DMS79 treated with DMSO at 0.1 percent for 48 hours (cell line): Measurements from ENCODE around the gene INSR.
A peak's percentile ranks its signal among the peaks of the same experiment; 100 is the strongest.
"Not testable (repeated sequence)": the region's sequence is repeated elsewhere in the genome, so short reads cannot be mapped to it uniquely, and the experiment has no call there.

Experiments used
- DNase-seq: peaks from one replicate; lab custom pipeline; 2025; lab: John Stamatoyannopoulos, UW

INSR gene

DNA sequence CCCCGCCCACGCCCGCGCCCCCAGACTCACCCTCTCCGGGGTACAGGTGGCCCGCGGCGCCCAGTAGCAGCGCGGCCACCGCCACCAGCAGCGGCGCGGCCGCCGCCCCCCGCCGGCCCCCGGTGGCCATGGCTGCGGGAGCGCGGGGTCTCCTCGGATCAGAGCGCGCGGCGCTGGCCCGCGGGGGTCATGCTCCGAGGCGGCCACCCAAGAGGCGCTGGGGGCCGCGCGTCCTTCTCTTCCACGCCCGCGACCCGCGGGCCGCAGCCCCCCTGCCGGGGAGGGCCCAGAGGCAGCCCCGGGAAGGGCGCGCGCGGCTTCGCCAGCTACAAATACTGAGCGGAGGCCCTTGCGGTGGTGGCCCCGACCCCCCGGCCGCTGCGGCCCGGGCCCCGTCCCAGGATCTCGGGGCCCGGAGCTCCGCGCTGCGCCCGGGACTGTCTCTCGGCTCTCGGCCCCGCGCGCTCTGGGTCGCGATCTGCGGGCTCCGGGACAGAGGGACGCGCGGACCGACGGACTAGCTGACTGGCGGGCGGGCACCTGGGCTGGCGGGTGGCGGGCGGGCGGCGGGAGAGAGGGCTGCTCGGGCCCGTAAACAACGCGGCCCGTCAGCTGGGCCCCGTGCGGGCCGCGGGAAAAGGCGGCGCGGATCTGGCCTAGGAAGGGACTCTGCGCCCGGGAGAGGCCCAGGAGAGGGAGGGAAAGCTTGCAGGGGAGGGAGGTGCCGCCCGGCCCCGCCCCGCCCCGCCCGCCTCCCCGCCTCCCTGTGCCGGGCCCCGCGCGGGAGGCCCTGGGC lies at the start of gene INSR:
INSR (minus strand) TSS at position 653 of the 796 bp plus-strand sequence; CDS start at position 130, 523 bp downstream.
- DNase-seq: peak; percentile 70

GRCh38 chr19:7342143-7342542 lies 47.9 kb upstream of the INSR start:
- DNase-seq: no peak

- DNase-seq: peak; percentile 71
Measured at GRCh38 chr19:7340959-7341837, 47.0 kb upstream of the INSR start.

DNA sequence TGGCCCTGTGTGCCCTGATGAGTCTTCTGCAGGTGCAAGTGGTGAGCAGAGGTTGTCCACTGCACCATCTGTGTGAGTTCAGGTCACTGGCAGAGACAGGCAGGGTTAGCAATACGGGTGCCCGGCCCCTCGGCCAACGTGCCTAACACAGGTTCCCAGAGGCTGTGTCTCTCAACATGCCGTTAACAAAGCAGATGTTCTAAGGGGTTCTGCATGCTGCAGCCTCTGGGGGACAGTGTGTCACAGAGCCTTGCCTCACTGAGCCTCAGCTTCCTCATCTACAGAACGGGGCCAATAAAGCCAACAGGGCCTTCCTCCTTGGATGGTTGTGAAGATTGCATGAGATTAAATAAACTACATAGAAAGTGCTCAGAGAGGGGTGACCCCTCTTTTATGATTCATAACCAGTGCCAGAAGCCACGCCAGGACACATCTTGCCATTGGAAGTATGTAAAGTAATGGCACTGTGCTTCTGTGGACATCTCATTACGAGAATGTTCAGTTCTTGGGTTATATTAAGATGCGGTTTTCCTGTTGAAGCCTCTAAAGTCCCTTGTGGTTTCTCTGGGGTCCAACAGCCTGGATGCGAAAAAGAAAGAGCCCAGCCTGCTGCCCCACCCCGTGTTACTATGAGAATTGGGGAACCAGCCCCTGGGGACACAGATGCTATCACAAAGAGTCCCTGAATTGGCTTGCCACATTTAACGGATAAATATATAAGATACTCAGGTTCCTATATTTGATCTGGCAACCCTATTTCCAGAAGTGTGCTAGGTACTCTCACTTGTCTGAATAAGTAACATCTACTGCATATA lies 43.4 kb upstream of the INSR start:
- DNase-seq: no peak

DNA sequence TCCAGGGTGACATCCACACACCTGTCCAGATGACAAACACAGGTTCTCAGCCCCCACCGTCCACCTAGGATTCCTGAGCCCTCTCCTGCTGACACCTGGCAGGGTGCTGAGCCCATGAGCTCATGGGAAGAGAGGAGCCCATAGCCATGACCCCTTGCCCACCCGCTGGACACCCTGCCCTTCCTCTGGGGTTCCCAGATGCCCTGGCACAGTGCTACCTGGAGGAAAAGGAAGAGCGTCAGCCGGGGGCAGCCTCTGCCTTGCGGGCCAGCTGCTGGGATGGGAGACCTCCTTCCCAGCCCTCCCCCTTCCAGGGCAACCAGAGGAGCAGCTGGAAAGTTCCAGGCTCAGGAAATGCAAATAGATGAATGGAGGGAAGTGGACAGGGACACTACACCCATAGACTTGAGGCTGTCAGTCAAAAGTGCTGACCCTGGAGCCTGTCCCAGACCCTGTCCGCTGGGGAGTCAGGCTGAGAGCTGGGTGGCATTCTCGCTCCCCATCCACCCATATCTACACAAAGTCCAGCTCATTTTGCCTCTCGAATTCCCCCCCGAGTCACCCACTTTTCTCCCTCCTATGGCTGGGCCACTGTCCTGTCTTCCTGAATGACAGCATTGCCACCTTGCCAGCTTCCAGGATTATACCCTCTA lies 42.2 kb upstream of the INSR start:
- DNase-seq: no peak

DNA sequence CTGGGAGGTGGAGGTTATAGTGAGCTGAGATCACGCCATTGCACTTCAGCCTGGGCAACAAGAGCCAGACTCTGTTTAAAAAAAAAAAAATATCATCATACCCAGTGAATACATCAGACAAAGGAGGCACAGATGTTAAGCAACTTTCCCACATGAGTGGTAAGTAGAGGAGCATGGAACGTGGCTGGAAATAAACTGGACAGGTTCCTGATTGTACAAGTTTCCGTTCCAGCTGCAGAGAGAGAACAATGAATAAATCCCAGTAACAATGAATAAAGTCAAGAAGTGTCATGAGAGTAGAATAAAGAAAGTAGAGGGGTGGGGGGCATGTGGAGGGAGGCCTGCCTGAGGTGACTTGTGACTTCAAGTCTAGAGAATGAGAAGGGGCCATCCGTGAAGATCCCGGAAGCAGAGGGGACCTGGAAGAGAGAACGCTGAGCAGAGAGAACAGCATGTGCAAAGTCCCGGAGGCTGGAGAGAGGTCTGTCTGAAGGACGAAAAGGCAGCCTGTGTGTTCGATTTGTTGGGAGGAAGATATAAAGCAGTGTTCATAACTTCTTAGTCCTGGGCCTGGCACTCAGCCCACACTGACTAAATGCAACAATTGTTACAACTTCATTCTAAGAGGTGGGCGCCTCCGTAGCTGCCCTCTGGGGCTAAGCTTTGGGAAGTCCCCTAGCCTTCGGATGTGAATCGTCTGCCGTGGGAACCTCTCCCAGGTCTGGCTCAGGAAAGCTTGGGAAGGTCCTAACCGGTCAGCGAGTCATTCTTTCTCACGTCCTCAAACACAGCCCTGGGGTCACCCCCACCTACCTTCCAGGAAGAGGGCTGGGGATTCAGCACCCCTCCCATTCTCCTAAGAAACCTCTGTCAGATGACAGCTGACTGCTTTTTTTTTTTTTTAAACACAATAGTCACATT lies 39.2 kb upstream of the INSR start:
- DNase-seq: no peak

DNA sequence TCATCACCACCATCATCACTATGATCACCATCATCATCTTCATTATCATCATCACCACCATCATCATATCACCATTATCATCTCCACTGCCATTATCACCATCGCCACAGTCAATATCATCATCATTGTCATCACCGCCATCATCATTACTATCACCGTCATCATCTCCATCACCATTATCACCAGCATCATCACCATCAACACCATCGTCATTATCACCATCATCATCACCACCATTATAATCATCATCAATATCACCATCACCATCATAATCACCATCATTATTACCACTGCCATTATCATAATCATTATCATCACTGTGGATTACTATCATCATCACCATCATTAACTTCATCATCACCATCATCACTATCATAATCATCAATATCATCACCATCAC lies 37.2 kb upstream of the INSR start:
- DNase-seq: no peak

DNA sequence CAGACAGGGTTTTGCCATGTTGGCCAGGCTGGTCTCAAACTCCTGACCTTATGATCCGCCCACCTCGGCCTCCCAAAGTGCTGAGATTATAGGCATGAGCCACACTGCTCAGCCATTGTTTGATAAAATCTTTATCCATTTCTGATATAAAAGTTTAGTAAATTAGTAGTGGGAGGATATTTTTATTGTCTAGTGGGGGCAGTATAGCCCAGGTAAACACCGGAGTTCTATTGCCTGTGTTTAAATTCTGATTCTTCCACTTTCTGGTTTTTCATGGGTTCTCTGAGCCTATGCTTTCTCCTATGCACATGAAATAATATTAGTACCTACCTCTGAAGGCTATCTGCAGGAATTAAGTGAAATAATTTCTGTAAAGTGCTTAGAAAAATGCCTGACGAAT lies 34.4 kb upstream of the INSR start:
- DNase-seq: no peak

DNA sequence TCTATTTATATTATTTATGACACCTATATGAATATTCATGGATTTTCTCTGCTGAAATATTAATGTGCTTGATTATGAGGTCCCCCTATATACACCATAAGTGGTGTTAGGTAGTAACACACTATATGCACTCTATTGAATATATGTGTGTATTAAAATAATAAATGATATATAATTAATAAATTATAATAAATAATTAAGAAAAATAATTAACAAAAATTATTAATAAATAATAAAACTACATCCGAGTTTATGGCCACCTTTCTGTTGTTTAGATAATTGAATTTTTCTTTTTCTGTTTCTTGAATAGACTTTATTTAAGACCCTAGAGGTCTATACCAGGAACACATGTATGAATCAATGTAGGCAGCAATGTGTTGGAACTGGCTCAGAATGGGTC lies 33.6 kb upstream of the INSR start:
- DNase-seq: no peak

DNA sequence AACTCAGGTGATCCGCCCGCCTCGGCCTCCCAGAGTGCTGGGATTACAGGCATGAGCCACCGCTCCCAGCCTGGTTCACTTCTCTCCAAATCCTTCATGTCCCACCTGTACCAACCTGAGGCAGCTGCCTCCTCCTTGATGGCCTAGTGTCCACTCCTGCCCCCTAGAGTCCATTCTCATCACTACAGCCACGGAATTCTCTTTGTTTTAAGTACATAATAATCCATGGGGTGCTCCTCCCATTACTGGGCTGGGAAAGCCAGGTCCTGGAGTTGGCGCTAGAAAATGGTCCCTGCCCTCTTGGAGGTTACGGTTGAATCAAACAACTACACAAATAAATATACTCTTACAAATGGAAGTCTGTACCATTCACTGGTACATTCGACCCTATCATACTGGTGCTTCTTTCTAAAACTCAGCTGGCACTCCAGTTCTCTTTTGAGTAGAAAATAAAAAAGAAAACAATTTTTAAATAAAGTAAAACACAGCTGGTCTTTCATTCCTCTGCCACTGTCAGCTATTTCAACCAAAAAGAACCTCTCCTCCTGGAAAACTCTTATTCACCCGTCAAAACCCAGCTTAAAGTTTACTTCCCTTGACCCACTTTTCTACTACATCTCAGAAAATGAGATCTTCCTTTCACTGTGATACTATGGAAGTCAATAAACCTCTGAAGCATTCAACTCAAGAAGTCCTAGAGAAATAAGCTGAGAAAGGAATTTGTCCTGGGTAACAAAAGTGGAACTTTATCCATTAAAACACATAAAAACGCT lies 32.1 kb upstream of the INSR start:
- DNase-seq: no peak

DNA sequence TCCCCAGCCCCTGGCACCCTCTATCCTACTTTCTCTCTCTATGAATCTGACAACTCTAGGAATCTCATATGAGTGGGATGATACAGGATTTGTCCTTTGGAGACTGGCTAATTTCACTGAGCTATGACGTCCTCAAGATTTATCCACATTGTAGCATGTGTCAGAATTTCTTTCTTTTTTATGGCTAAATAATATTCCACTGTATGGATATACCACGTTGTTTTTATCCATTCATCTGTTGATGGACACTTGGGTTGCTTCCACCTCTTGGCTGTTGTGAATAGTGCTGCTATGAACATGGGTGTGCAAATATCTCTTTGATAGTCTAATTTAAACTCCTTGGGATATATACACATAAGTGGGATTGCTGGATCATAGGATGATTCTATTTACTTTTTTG lies 24.0 kb upstream of the INSR start:
- no peak for DNase-seq

GRCh38 chr19:7312816-7313215 lies 18.6 kb upstream of the INSR start:
- DNase-seq: no peak

DNA sequence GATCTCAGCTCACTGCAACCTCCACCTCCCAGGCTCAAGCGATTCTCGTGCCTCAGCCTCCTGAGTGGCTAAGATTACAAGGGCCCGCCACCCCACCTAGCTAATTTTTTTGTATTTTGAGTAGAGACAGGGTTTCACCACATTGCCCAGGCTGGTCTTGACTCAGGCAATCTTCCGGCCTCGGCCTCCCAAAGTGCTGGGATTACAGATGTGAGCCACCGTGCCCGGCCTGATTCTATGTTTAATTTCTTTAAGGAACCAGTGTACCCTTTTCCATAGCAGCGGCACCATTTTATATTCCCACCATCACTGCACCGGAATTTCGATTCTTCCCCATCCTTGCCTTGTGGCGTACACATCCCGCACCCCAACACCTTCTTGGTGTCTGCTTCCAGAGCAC lies 17.7 kb upstream of the INSR start:
- DNase-seq: no peak

DNA sequence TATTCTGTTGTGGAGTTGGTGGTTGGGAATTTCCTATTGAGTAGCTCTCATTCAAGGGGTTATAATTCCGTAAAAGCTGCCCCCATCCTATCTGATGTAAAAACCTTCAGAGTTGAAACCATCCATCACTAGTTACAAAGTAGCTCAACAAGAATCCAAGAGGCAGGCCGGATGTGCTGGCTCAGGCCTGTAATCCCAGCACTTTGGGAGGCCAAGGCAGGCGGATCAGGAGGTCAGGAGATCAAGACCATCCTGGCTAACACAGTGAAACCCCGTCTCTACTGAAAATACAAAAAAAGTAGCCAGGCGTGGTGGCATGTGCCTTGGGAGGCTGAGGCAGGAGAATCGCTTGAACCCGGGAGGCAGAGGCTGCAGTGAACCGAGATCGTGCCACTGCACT lies 14.1 kb upstream of the INSR start:
- DNase-seq: not testable (repeated sequence)

- DNase-seq: no peak
Measured at GRCh38 chr19:7307590-7308218, 13.5 kb upstream of the INSR start.

- no peak for DNase-seq
Measured at GRCh38 chr19:7304200-7304599, 10.0 kb upstream of the INSR start.

GRCh38 chr19:7303470-7303869 lies 9.3 kb upstream of the INSR start:
- no peak for DNase-seq

DNA sequence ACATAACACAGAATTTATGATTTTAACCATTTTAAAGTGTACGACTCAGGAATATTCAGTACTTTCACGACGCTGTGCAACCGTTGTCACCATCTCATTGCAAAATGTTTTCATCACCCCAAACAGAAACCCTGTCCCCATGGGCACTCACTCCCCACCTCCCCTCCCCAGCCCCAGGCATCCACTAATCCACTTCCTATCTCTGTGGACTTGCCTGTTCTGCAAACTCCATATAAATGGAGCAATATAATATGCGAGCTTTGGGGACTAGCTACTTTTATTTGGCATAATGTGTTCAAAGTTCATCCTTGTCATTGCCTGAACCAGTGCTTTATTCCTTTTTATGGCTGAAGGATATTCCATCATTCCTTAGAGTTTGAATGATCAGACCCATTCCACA lies 7.3 kb upstream of the INSR start:
- DNase-seq: no peak

DNA sequence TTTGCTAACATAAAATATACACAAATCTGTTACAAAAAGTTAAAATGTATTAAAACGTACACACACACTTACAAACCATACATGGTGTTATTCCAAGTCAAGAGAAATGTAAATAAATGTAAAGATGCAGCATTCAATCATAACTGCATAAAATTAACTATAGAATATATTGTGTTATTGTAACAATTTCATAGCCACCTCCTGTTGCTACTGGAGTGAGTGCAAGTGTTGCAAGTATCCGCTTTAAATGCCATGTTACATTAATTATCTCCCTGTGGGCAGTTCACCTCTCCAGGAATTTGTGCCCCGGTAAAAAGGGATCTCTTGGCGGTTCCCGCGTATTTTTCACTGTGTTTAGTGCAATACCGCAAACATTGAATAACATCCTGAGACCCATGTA lies 3.5 kb upstream of the INSR start:
- no peak for DNase-seq
